ENCODE data around the gene NT5DC4. TPM values are rescaled to one million over a fixed set of nuclear protein-coding genes. Genes with fewer than 3 reads are reported as not detected.
A peak's percentile ranks its signal among the peaks of the same experiment; 100 is the strongest.

The NT5DC4 gene
- total RNA-seq, 1 donor from 2014 or later = not detected

DNA sequence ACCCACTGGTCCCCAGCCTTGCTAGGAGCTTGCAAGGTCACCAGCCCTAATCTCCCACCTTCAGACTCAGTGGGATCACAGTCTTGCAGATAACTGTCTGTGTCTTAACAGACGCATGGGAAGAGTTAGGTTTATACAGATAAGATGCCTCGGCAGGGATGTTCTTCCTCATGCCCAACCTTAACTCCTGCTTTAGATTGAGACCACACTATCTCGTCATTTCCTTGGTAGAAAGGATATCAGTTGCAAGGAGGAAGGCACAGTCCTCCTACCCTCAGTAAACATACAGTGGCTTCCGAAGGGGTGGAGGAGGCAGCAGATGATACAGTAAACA lies 7.2 kb downstream of the NT5DC4 start:
- no peak for DNase-seq (ENCODE audit: low spot score)
- no peaks in the 10 kb centered on the region for H3K27me3 Mint-ChIP-seq (ENCODE audit: low read depth)
- H3K9me3 Mint-ChIP-seq = no peaks in the 10 kb centered on the region
- H3K4me3 Mint-ChIP-seq (ENCODE audit: low read depth) = no peak overlapping the region
- H3K36me3 Mint-ChIP-seq (ENCODE audit: low read depth) = no peaks in the 10 kb centered on the region
- H3K27ac Mint-ChIP-seq = no peak overlapping the region
- peaks cover 35% of the 10 kb centered on the region for H3K4me1 Mint-ChIP-seq (ENCODE audit: low read depth)
- intact Hi-C loops (cut with micrococcal nuclease) = loop anchor here (10.0 kb wide), 1 partner anchor 243 kb away; the partner anchor contains the start of gene TTL

DNA sequence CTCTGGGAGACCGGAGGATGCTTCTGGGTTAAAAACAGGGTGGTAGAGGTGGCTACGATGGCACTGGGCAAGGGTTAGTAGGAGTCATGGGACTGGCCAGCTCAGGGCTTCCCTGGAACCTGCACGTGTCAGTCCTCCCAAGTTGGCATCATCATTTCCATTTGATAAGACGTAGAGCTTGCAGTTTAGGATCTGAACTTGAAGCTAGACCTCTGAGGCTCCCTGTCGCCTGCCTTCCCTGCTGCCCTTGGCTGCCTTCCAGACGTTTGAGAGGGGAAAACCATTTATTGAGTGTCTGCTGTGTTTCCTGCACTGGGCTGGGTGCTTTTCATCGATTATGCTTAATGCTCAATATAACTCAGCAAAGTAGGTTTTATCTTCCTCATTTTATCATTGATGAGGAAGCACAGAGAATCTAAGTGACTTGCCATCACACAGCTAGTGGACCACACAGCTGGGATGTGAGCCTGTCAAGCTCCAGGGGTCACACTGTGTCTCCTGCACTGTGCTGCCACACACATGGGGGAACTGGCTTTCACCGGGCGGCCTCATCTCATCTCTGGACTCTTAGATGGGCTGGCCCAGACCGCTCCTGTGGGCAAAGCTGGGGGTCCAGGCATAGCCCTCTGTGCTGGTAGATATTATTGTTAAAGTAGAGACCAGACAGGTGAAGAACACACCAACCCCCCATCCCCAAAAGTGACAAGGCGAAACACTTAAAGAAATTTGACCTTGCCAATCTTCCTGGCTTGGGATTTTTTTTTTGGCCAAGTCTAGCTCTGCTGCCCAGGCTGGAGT lies 7.8 kb downstream of the NT5DC4 start:
- no peaks in the 10 kb centered on the region for H3K27me3 Mint-ChIP-seq (ENCODE audit: low read depth)
- intact Hi-C loops (cut with micrococcal nuclease) = loop anchor here (10.0 kb wide), 1 partner anchor 244 kb away; the partner anchor contains the start of gene TTL
- H3K9me3 Mint-ChIP-seq = no peaks in the 10 kb centered on the region
- peak; percentile 7 for DNase-seq (ENCODE audit: low spot score)
- H3K4me1 Mint-ChIP-seq (ENCODE audit: low read depth) = peaks cover 34% of the 10 kb centered on the region
- H3K4me3 Mint-ChIP-seq (ENCODE audit: low read depth) = no peak overlapping the region
- H3K27ac Mint-ChIP-seq = no peak overlapping the region
- H3K36me3 Mint-ChIP-seq (ENCODE audit: low read depth) = no peaks in the 10 kb centered on the region

DNA sequence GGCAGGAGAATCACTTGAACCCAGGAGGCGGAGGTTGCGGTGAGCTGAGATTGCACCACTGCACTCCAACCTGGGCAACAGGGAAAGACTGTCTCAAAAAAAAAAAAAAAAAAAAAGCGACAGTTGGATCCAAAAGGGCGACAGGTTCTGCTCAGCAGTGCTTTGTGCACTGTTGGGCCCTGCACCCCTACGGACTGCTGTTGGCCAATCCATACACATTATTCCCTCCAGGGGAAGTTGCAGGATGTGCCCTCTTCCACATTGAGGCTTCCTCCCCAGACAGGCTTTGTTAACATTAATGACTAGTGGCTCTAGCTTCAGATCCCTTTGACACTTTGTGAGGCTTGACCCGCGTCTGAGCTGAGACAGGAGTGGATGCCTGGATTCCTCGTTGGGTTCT lies 9.4 kb downstream of the NT5DC4 start:
- H3K27ac Mint-ChIP-seq = no peak overlapping the region
- intact Hi-C loops (cut with micrococcal nuclease) = no loop called here
- H3K4me1 Mint-ChIP-seq (ENCODE audit: low read depth) = peaks cover 32% of the 10 kb centered on the region
- no peaks in the 10 kb centered on the region for H3K36me3 Mint-ChIP-seq (ENCODE audit: low read depth)
- no peaks in the 10 kb centered on the region for H3K27me3 Mint-ChIP-seq (ENCODE audit: low read depth)
- no peak for DNase-seq (ENCODE audit: low spot score)
- no peak overlapping the region for H3K4me3 Mint-ChIP-seq (ENCODE audit: low read depth)
- no peaks in the 10 kb centered on the region for H3K9me3 Mint-ChIP-seq

DNA sequence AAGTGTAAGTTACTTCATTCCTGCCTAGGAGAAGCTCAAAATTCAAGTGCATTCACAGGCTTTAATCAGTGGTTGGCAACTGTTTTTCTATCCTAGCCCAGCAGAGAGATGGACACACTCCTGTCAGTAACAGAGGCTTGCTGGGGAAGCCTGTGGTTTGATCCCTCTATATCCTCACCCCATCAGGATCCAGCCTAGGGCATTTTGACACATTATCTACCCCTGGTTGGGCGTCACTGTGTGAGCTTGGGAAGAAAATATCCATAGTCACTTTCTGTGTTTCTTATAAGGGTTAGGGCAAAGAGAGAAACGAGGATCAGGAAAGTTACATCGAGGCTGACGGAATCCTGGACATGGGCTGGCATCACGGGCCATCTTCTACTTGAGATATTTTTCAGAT lies 10.0 kb downstream of the NT5DC4 start:
- Mint-ChIP-seq H3K4me3 (ENCODE audit: low read depth) (no peak overlapping the region), H3K4me1 (ENCODE audit: low read depth) (peaks cover 35% of the 10 kb centered on the region), H3K36me3 (ENCODE audit: low read depth) (no peaks in the 10 kb centered on the region), H3K27ac (no peak overlapping the region), H3K9me3 (no peaks in the 10 kb centered on the region), H3K27me3 (ENCODE audit: low read depth) (no peaks in the 10 kb centered on the region)
- intact Hi-C loops (cut with micrococcal nuclease) = no loop called here
- no peak for DNase-seq (ENCODE audit: low spot score)

DNA sequence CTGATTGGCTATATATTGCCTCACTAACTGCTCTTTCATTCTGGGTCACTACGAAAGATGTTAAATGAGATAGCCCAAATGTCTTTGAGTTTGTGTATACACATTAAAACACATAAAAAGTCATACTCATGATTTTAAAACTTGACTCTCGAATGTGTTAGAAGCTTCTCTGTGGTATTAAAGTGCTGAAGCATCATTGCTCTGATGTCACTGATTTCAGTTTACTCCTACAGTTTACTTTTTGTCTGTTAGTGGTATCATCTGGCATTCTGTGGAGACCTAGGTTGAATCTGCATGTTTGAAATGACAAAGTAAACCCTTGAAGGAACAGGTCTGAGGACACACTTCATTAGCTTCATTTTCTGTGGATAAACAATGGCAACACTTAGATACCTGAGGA lies 10.7 kb downstream of the NT5DC4 start:
- Mint-ChIP-seq H3K9me3 (no peaks in the 10 kb centered on the region), H3K4me3 (ENCODE audit: low read depth) (no peak overlapping the region), H3K27me3 (ENCODE audit: low read depth) (no peaks in the 10 kb centered on the region), H3K36me3 (ENCODE audit: low read depth) (peaks cover 2% of the 10 kb centered on the region), H3K27ac (no peak overlapping the region), H3K4me1 (ENCODE audit: low read depth) (peaks cover 34% of the 10 kb centered on the region)
- no peak for DNase-seq (ENCODE audit: low spot score)
- intact Hi-C loops (cut with micrococcal nuclease) = no loop called here

DNA sequence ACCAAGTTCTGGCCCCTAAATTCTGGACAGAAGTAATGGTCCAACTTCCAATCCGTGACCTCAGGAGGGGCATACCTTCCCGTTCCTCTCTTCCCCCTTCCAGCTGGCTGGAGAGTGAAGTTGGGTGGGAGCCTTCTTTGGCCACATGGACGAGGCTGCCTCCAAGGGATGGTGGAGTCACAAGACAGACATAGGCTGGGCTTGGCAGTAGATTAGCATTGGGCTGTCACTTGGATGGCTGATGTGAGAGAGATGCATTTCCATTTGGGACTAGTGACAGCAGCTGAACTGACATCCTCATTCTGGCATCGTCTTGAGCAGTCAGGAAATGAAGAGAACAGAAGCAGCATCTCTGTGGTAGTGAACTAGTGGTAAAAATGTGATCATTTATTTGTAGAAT lies 12.6 kb downstream of the NT5DC4 start:
- Mint-ChIP-seq H3K4me1 (ENCODE audit: low read depth) (peaks cover 23% of the 10 kb centered on the region), H3K27ac (no peak overlapping the region), H3K27me3 (ENCODE audit: low read depth) (no peaks in the 10 kb centered on the region), H3K36me3 (ENCODE audit: low read depth) (peaks cover 20% of the 10 kb centered on the region), H3K9me3 (no peaks in the 10 kb centered on the region), H3K4me3 (ENCODE audit: low read depth) (no peak overlapping the region)
- DNase-seq (ENCODE audit: low spot score) = no peak
- intact Hi-C loops (cut with micrococcal nuclease) = no loop called here

DNA sequence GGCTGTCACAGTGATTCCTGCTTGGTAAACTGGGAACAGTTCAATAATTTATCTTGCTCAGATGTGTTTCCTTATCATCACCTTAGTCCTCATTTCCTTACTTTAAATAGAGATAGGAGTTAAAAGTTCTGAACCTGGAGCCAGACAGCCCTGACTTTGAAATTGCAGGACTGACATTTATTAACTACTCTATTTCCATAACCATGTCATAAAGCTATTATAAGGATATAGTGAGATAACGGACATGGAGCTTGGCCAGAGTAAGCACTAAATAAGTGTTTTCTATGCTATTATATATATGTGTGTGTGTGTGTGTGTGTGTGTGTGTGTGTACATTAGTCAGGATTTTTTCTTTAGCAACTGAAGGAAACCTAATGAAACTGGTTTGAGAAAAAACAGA lies 13.1 kb downstream of the NT5DC4 start:
- Mint-ChIP-seq H3K4me3 (ENCODE audit: low read depth) (no peak overlapping the region), H3K9me3 (no peaks in the 10 kb centered on the region), H3K27ac (no peak overlapping the region), H3K27me3 (ENCODE audit: low read depth) (no peaks in the 10 kb centered on the region), H3K4me1 (ENCODE audit: low read depth) (peaks cover 20% of the 10 kb centered on the region), H3K36me3 (ENCODE audit: low read depth) (peaks cover 23% of the 10 kb centered on the region)
- intact Hi-C loops (cut with micrococcal nuclease) = no loop called here
- no peak for DNase-seq (ENCODE audit: low spot score)

DNA sequence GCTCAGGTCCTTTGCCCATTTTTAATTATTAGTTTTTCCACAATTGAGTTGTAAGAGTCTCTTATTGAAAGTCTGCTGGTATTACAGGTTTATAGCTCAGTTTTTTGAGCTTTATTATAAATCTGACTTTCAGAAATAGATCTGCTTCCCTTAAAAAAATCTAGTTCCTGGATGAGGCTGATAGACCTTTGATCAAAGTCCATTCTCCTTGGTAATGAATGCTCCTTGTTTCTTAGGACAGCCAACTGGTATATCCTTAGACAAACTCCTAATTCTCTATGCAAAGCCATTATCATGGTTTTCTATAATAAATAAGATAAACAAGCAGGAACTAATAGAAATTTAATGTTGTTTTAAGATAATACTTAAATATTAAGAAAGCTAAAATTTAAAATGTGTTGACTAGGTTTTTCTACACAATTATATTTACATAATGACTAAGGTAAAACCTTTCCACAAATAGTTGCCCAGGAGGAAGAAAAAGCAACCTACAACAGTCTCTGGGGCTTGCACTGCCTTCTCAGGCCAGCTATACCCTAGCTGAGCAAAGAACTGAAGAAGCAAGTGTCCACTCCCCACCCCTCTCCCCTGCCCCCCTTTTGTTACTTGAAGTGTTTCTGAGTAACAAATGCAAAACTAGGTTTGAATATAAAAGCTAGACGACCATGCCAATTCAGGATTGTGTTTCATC lies 16.9 kb downstream of the NT5DC4 start:
- no peak overlapping the region for H3K27ac Mint-ChIP-seq
- peaks cover 9% of the 10 kb centered on the region for H3K4me1 Mint-ChIP-seq (ENCODE audit: low read depth)
- H3K9me3 Mint-ChIP-seq = no peaks in the 10 kb centered on the region
- no peak for DNase-seq (ENCODE audit: low spot score)
- no peak overlapping the region for H3K4me3 Mint-ChIP-seq (ENCODE audit: low read depth)
- H3K36me3 Mint-ChIP-seq (ENCODE audit: low read depth) = peaks cover 61% of the 10 kb centered on the region
- intact Hi-C loops (cut with micrococcal nuclease) = no loop called here
- no peaks in the 10 kb centered on the region for H3K27me3 Mint-ChIP-seq (ENCODE audit: low read depth)

DNA sequence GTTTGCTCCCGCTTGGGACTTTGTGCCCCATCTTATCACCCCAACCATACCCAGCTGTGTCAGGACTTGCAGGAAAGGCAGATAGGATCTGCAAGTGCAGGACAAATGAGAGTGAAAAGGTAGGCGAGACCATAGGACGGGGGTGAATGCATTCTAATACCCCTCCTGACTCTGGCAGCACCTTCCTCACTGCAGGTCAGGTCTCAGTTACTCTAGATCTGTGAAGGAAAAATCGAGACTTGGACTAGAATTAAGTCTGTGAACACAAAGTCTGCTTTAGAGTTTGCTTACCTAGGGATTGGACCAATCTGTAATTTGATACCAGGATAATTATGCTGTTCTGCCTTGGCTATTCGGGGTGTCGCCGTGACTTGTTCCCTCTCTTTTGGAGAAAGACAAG lies 19.7 kb downstream of the NT5DC4 start:
- peaks cover 6% of the 10 kb centered on the region for H3K4me1 Mint-ChIP-seq (ENCODE audit: low read depth)
- H3K4me3 Mint-ChIP-seq (ENCODE audit: low read depth) = no peak overlapping the region
- intact Hi-C loops (cut with micrococcal nuclease) = no loop called here
- H3K9me3 Mint-ChIP-seq = no peaks in the 10 kb centered on the region
- H3K27ac Mint-ChIP-seq = no peak overlapping the region
- DNase-seq (ENCODE audit: low spot score) = no peak
- H3K36me3 Mint-ChIP-seq (ENCODE audit: low read depth) = peaks cover 77% of the 10 kb centered on the region
- no peaks in the 10 kb centered on the region for H3K27me3 Mint-ChIP-seq (ENCODE audit: low read depth)

DNA sequence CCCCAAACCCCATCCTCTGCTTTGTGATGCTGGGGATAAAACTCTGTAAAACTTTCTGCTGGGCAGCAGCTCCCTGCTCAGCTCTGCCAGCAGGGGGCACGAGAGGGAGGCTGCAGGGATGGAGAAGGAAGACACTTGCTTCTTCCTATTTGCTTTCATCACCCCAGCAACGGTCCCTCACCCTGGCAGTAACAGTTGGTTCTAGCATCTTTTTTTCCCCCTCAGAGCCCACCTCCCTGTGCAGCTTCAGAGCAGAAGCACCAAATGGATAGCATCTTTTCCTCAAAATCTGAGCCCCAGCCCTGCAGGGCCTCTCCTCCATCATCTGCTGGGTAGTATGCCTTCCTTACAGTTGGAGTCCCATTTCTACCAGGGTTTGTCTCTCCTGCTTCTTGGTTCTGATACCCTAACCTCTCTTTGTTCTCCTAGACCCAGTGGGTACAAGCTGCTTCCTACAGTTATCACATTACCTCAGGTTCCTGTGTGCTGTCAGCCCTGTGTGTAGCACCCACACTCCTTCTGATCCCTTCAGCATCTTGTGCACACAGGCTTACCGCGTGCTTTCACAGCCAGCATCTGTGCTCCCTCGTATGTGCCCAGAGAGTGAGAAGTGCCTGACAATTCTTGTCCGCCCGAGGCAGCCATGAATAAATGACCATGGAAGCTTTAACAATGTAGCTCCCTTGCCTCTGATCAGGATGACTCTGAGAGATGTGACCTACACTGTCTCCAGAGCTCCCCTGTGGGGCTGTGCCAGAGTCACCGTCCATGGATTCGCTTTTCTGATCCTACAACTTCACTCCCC lies 29.1 kb downstream of the NT5DC4 start:
- no peaks in the 10 kb centered on the region for H3K9me3 Mint-ChIP-seq
- peak overlapping the region; percentile 13 for H3K4me3 Mint-ChIP-seq (ENCODE audit: low read depth)
- peaks cover 35% of the 10 kb centered on the region for H3K4me1 Mint-ChIP-seq (ENCODE audit: low read depth)
- intact Hi-C loops (cut with micrococcal nuclease) = loop anchor here (1.0 to 2.0 kb wide), 4 partner anchors 15 to 191 kb away; partner anchors contain the start of gene CKAP2L
- H3K27me3 Mint-ChIP-seq (ENCODE audit: low read depth) = no peaks in the 10 kb centered on the region
- H3K27ac Mint-ChIP-seq = peak overlapping the region; percentile 75
- peaks cover 71% of the 10 kb centered on the region for H3K36me3 Mint-ChIP-seq (ENCODE audit: low read depth)
- DNase-seq (ENCODE audit: low spot score) = peak; percentile 74

DNA sequence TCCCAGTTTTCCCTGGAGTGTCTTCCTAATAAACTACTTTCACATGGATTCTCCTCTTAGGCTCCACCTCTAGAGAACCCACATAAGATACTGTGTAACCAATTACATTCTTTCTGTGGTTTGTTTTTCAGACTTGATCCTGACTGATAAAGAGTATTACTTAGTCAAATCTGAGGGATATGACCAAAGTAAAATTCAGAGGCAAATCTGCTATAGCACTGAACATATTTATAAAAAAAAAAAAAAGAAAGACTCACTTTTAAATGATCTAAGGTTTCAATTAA lies 29.7 kb downstream of the NT5DC4 start:
- intact Hi-C loops (cut with micrococcal nuclease) = loop anchor here (1.0 kb wide), 1 partner anchor 135 kb away; no protein-coding TSS in a partner anchor
- Mint-ChIP-seq H3K9me3 (no peaks in the 10 kb centered on the region), H3K36me3 (ENCODE audit: low read depth) (peaks cover 74% of the 10 kb centered on the region), H3K27ac (peak overlapping the region; percentile 75), H3K27me3 (ENCODE audit: low read depth) (no peaks in the 10 kb centered on the region), H3K4me3 (ENCODE audit: low read depth) (no peak overlapping the region), H3K4me1 (ENCODE audit: low read depth) (peaks cover 38% of the 10 kb centered on the region)
- DNase-seq (ENCODE audit: low spot score) = no peak

DNA sequence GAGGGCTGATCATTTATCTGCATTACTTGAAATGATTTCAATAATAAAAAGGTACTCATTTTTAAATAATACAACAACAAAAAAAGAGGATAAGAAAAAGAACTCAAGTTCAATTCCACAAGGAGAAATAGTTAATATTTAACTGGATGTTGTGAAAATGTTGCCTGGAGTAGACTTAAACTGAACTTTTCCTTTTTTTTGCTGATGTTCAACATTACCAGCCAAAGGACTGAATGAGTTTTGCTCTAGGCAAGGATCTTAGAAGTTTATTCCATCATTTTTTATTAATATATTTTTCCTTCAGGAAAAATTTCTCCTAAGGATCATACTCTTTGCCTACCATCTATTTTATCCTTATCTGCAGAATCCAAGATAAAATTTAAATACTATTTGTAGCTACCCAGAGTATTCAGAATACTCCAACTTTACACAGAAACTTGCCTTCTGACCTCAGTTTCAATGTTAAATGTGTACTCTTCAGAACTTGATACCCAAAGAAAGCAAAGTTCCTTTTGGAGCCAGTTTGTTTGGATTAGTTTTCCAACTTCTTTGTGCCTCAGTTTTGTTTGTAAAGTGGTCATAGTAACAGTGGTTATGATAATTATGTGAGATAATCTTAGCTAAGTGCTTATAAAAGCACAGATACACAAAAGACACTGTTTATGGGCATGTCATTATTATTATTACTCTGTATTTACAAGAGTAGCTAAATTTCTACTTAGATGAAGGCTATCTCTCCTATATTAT lies 30.8 kb downstream of the NT5DC4 start:
- Mint-ChIP-seq H3K4me1 (ENCODE audit: low read depth) (peaks cover 40% of the 10 kb centered on the region), H3K27me3 (ENCODE audit: low read depth) (no peaks in the 10 kb centered on the region), H3K9me3 (no peaks in the 10 kb centered on the region), H3K27ac (no peak overlapping the region), H3K4me3 (ENCODE audit: low read depth) (no peak overlapping the region), H3K36me3 (ENCODE audit: low read depth) (peaks cover 77% of the 10 kb centered on the region)
- DNase-seq (ENCODE audit: low spot score) = no peak
- intact Hi-C loops (cut with micrococcal nuclease) = no loop called here
